Caco-2 (cell line): ENCODE results near the gene GABRG3. TPM values are rescaled to one million over a fixed set of nuclear protein-coding genes. Genes with fewer than 3 reads are reported as not detected.

Source experiments
- BruUV-seq: library from RNA; stranded (reverse); fragments of 400-500 nt; replicated peaks from 2 replicates; lab custom pipeline; 2021; lab: Mats Ljungman, UMichigan
- CTCF ChIA-PET: fragments of 300-600 bp; sonication (Branson Sonifier 250); formaldehyde crosslinking; loops from one replicate; lab custom pipeline; 2022; ENCODE audit warnings: antibody characterized with exemption; lab: Charles Lee
- POLR2A ChIA-PET: fragments of 300-600 bp; sonication (Branson Sonifier 250); formaldehyde crosslinking; loops from one replicate; lab custom pipeline; 2022; ENCODE audit warnings: antibody characterized with exemption; lab: Charles Lee
- DNase-seq, 2 experiments: peaks; one replicate each; pipeline versions ENCODE4 v3.0.0 to v3.0.0-alpha.2; 2020 to 2022
- H3K27me3 ChIP-seq: replicated peaks from 2 replicates; pipeline ENCODE4 v1.6.0; 2011; ENCODE audit warnings: low read length; ENCODE audit not compliant: control insufficient read depth, insufficient read depth
- H3K36me3 ChIP-seq: 2 replicates; pipeline ENCODE4 v1.5.1; 2011; ENCODE audit warnings: low read length; ENCODE audit not compliant: control insufficient read depth, insufficient read depth
- H3K4me1 ChIP-seq: fragments of 250-450 bp; sonication (Bioruptor Pico); 2 replicates; pipeline ENCODE4 v1.5.1; 2020; ENCODE audit warnings: mild to moderate bottlenecking
- H3K4me3 ChIP-seq: 2 replicates; pipeline ENCODE4 v1.5.1; 2011; ENCODE audit warnings: low read depth, mild to moderate bottlenecking, control low read depth, low read length
- H3K9me3 ChIP-seq: fragments of 250-450 bp; sonication (Bioruptor Pico); 2 replicates; pipeline ENCODE4 v1.5.1; 2020; ENCODE audit warnings: mild to moderate bottlenecking, moderate library complexity
- H3K27ac Mint-ChIP-seq: one replicate; pipeline ENCODE4 v1.8.0; 2022; ENCODE audit warnings: mixed read lengths; ENCODE audit not compliant: unreplicated experiment
- H3K27me3 Mint-ChIP-seq: one replicate; pipeline ENCODE4 v1.8.0; 2022; ENCODE audit warnings: mixed read lengths; ENCODE audit not compliant: insufficient read depth, unreplicated experiment
- H3K36me3 Mint-ChIP-seq: one replicate; pipeline ENCODE4 v1.8.0; 2022; ENCODE audit warnings: mild to moderate bottlenecking, mixed read lengths; ENCODE audit not compliant: insufficient read depth, unreplicated experiment
- H3K4me1 Mint-ChIP-seq: one replicate; pipeline ENCODE4 v1.8.0; 2022; ENCODE audit warnings: low read depth, mixed read lengths; ENCODE audit not compliant: unreplicated experiment
- H3K4me3 Mint-ChIP-seq: one replicate; pipeline ENCODE4 v1.8.0; 2022; ENCODE audit warnings: mild to moderate bottlenecking, moderate library complexity, mixed read lengths; ENCODE audit not compliant: unreplicated experiment
- H3K9me3 Mint-ChIP-seq: one replicate; pipeline ENCODE4 v1.8.0; 2022; ENCODE audit warnings: mixed read lengths; ENCODE audit not compliant: unreplicated experiment
- CTCF ChIP-seq, 2 experiments: fragments of 200-600 bp in 1 of 2; IDR thresholded peaks; 1 replicate in 1 of 2; 2 replicates in 1 of 2; pipeline versions ENCODE4 v1.5.1 to v1.8.0; 2011 to 2022; ENCODE audit warnings: antibody characterized with exemption in 1 of 2, control low read depth in 1 of 2, inconsistent platforms in 1 of 2, low read depth in 1 of 2, low read length in 1 of 2, mild to moderate bottlenecking in 1 of 2, moderate library complexity in 1 of 2; ENCODE audit not compliant: insufficient read depth in 1 of 2, severe bottlenecking in 1 of 2, unreplicated experiment in 1 of 2
- intact Hi-C: fragments of 100-400 bp; cut with micrococcal nuclease; formaldehyde crosslinking; loops from one replicate; pipeline ENCODE4 v1.10.0; 2022; ENCODE audit not compliant: unreplicated experiment
- total RNA-seq: library from RNA; stranded (reverse); gene quantifications from 2 replicates; pipeline ENCODE4 v1.2.3, GENCODE V29; 2022

GABRG3 gene
- total RNA-seq, 1 experiment from 2014 or later: not detected

- ChIA-PET CTCF (no interaction called here), POLR2A (no interaction called here)
- H3K4me3 Mint-ChIP-seq: no peak overlapping the region
- H3K36me3 ChIP-seq: no peaks in the 10 kb centered on the region
- no peaks in the 10 kb centered on the region for H3K4me1 Mint-ChIP-seq
- H3K27me3 ChIP-seq: no peaks in the 10 kb centered on the region
- H3K27ac Mint-ChIP-seq: no peak overlapping the region
- H3K9me3 ChIP-seq: no peaks in the 10 kb centered on the region
- no peaks in the 10 kb centered on the region for H3K9me3 Mint-ChIP-seq
- intact Hi-C loops: no loop called here
- no TSS peak for BruUV-seq
- H3K36me3 Mint-ChIP-seq: no peaks in the 10 kb centered on the region
- H3K4me1 ChIP-seq: no peaks in the 10 kb centered on the region
- H3K27me3 Mint-ChIP-seq: no peaks in the 10 kb centered on the region
- TF ChIP-seq CTCF (IDR thresholded peaks at IDR 0.05; ENCODE audit: insufficient read depth in 1 of 2, low read depth in 1 of 2, low read length in 1 of 2, severe bottlenecking in 1 of 2, unreplicated experiment in 1 of 2): no peak
- DNase-seq: no peak
- H3K4me3 ChIP-seq: no peak overlapping the region
Measured at GRCh38 chr15:27545494-27546255, 574.7 kb downstream of the GABRG3 start.

DNA sequence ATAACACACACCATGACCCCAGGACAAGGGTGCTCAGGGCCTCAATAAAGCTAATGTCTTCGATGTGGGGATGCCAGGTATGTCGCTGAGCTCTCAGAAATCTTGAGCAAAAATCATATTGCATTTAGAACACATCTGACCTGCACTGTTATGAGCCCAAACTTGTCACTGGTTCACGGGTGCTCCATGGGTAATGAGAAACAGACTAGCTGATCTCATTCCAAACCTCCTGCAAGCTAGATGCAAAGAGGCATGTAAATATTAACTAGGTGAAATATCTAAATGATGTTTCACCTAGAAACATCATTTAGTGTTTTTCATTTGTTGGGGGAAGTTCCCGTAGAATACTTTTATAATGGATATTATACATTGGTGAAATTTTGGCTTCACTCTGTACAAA lies 578.8 kb downstream of the GABRG3 start:
- no peaks in the 10 kb centered on the region for H3K27me3 ChIP-seq
- H3K36me3 Mint-ChIP-seq: no peaks in the 10 kb centered on the region
- ChIA-PET CTCF (no interaction called here), POLR2A (no interaction called here)
- H3K9me3 Mint-ChIP-seq: no peaks in the 10 kb centered on the region
- no peaks in the 10 kb centered on the region for H3K4me1 ChIP-seq
- no TSS peak for BruUV-seq
- intact Hi-C loops: no loop called here
- no peaks in the 10 kb centered on the region for H3K4me1 Mint-ChIP-seq
- H3K27me3 Mint-ChIP-seq: no peaks in the 10 kb centered on the region
- no peak overlapping the region for H3K4me3 Mint-ChIP-seq
- no peak for DNase-seq
- no peak for TF ChIP-seq CTCF (IDR thresholded peaks at IDR 0.05; ENCODE audit: insufficient read depth in 1 of 2, low read depth in 1 of 2, low read length in 1 of 2, severe bottlenecking in 1 of 2, unreplicated experiment in 1 of 2)
- no peaks in the 10 kb centered on the region for H3K36me3 ChIP-seq
- H3K9me3 ChIP-seq: no peaks in the 10 kb centered on the region
- H3K27ac Mint-ChIP-seq: no peak overlapping the region
- H3K4me3 ChIP-seq: no peak overlapping the region

DNA sequence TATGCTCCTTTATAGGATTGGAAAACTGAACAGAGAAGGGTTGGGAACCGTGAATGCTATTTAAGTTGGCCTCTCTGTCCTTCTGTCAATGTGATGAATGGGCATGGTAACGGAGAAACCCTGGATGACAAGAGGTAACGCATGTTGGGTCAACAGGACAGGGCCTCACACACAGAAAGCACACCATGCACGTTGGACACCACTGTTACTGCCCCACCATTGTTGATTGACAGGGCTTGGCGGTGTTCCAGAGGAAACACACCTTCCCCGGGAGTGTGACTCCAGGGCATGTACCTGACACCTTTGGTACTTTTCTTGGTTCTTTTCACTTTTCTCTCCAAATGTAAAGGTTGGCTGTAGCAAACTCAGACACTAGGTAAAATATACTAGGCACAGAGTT lies 579.7 kb downstream of the GABRG3 start:
- H3K4me1 ChIP-seq: no peaks in the 10 kb centered on the region
- intact Hi-C loops: no loop called here
- Mint-ChIP-seq H3K27ac (no peak overlapping the region), H3K9me3 (no peaks in the 10 kb centered on the region), H3K4me3 (no peak overlapping the region), H3K4me1 (no peaks in the 10 kb centered on the region), H3K27me3 (no peaks in the 10 kb centered on the region), H3K36me3 (no peaks in the 10 kb centered on the region)
- no peak for DNase-seq
- no peak for TF ChIP-seq CTCF (IDR thresholded peaks at IDR 0.05; ENCODE audit: insufficient read depth in 1 of 2, low read depth in 1 of 2, low read length in 1 of 2, severe bottlenecking in 1 of 2, unreplicated experiment in 1 of 2)
- H3K36me3 ChIP-seq: no peaks in the 10 kb centered on the region
- ChIA-PET POLR2A (no interaction called here), CTCF (no interaction called here)
- H3K4me3 ChIP-seq: no peak overlapping the region
- H3K9me3 ChIP-seq: no peaks in the 10 kb centered on the region
- no peaks in the 10 kb centered on the region for H3K27me3 ChIP-seq
- BruUV-seq: no TSS peak
